ACHN (cell line): Measurements from ENCODE around the gene TRIP10.
A peak's percentile ranks its signal among the peaks of the same experiment; 100 is the strongest.
"Not testable (repeated sequence)": the region's sequence is repeated elsewhere in the genome, so short reads cannot be mapped to it uniquely, and the experiment has no call there.

ENCODE experiments used
- DNase-seq: peaks from one replicate; pipeline ENCODE4 v3.0.0-alpha.2; 2015
- in situ Hi-C: cut with HindIII; loops from 2 replicates; pipeline ENCODE4 v1.10.0; 2017; ENCODE audit warnings: low sequenced_read_pairs, low pct_ligation_motif_present, low pct_unique_long_range_greater_than_20kb

TRIP10 gene

GRCh38 chr19:6754136-6754535 is 14.7 kb downstream of the TRIP10 start:
- in situ Hi-C loops = no loop called here
- no peak for DNase-seq

DNA sequence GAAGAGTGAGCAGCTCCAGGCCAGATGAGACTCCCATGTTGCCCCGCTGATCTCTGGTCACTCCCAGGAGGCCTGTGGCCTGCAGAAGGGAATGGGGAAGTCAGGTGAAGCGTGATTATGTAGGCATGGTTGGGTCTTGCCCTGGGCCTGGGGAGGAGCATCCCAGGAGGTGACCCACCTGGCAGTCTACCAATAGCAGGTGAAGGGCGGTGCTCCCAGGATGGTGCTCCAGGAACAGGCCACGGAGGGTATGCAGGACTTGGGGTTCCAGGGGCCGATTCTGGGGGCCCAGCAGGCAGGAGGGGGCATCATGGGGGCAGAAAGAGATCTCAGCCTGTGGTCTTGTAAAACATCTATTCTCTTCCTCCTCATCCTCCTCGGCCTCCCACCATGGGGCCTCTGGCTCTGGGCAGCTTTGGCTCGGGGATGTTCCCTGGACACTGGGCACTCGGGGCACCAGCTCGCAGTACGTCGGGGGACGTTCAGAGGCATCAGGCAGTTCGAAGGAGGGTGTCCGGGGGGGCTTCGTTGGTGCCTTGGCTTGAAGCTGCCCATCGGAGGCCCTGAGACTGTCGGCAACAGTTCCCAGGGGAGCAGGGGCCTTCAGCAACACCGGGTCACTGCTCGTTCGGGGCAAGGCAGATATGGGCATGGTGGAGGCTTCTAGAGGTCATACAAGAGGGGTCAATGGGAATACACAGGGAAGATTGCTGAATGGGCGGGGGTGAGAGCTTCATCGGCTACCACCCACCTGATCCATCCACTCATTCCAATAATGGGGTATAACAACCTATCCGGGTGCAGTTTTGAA is 15.4 kb downstream of the TRIP10 start:
- DNase-seq = no peak
- in situ Hi-C loops = no loop called here

DNA sequence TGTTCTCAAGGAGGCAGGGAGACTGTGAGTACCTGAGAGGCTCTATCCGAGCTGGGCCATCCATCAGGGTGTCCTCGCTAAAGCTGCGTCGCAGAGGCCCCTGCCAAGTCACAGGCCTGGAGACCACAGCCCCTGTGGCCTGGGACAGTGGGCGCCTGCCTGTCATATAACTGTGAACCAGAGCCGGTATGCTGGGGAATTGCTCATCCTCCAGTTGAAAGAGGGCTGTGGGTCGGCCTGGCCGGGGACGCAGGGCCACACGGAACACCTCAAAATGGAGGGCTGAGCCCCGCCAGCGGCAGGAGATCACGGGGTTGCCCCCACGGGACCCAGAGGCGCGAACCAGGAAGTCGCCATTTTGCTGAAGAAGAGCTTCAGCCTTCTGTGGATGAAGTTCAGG is 21.1 kb downstream of the TRIP10 start:
- DNase-seq = no peak
- in situ Hi-C loops = no loop called here

- in situ Hi-C loops = no loop called here
These were observed 21.7 kb downstream of the TRIP10 start for GRCh38 chr19:6761053-6761676.

DNA sequence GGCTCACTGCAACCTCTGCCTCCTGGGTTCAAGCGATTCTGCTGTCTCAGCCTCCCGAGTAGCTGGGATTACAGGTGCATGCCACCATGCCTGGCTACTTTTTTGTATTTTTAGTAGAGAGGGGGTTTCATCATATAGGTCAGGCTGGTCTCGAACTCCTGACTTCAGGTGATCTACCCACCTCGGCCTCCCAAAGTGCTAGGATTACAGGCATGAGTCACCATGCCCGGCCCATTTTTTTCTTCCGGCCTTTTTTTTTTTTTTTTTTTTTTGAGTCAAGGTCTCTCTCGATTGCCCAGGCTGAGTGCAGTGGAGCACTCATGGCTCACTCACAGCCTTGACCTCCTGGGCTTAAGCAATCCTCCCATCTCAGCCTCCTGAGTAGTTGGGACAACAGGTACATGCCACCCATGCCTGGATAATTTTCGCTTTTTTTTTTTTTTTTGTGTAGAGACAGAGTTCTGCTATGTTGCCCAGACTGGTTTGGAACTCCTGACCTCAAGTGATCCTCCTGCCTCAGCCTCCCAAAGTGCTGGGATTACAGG is 22.8 kb downstream of the TRIP10 start:
- DNase-seq, in situ Hi-C loops: not testable (repeated sequence)

More at GRCh38 chr19:6761053-6761676, 21.7 kb downstream of the TRIP10 start:
- DNase-seq = no peak

DNA sequence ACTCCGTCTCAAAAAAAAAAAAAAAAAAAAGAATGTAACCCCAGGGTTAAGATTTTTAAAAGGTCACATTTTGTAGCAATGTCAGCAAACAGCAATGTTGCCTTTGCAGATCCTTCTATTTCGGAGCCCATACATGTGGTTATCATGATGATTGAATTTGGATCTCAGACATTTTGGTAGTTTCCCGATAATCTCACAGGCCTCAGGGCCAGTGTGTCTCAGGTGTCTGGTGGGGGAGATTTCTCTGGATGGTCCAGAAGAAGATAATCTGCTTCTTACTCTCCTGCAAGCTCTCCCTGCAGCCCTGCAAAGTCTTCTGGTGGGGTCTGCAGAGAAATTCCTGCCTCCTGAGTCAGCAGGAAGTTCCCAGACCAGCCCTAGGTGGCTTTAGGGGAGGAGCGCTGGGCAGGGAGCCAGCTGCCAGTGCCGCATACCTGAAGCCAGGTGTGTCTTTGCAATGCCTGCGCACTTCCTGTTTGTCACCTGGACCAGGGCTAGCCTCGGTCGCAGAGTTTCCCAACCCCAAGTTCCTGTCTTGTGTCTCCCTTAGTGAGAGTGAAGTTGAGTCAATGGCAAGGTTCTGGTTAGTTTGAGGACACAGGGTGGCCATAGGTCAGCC is 26.4 kb downstream of the TRIP10 start:
- DNase-seq = peak; percentile 43

GRCh38 chr19:6766357-6767080 is 27.0 kb downstream of the TRIP10 start:
- in situ Hi-C loops = no loop called here
- DNase-seq = peak; percentile 24

More for the DNA sequence above, 26.4 kb downstream of the TRIP10 start:
- in situ Hi-C loops = no loop called here

DNA sequence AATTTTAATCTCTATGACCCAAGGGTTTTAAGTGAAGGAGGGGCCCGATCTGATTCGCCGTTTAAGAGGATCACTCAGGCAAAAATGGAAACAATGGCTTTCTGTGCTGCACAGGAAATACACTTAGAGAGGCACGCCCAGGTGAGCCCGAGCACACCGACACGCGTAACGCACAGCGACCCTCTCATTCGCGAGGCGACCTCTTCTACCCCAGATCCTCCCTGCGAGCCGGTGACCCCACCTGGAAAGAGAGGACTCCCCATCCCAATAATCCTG is 27.5 kb downstream of the TRIP10 start:
- DNase-seq = no peak
- in situ Hi-C loops = no loop called here

DNA sequence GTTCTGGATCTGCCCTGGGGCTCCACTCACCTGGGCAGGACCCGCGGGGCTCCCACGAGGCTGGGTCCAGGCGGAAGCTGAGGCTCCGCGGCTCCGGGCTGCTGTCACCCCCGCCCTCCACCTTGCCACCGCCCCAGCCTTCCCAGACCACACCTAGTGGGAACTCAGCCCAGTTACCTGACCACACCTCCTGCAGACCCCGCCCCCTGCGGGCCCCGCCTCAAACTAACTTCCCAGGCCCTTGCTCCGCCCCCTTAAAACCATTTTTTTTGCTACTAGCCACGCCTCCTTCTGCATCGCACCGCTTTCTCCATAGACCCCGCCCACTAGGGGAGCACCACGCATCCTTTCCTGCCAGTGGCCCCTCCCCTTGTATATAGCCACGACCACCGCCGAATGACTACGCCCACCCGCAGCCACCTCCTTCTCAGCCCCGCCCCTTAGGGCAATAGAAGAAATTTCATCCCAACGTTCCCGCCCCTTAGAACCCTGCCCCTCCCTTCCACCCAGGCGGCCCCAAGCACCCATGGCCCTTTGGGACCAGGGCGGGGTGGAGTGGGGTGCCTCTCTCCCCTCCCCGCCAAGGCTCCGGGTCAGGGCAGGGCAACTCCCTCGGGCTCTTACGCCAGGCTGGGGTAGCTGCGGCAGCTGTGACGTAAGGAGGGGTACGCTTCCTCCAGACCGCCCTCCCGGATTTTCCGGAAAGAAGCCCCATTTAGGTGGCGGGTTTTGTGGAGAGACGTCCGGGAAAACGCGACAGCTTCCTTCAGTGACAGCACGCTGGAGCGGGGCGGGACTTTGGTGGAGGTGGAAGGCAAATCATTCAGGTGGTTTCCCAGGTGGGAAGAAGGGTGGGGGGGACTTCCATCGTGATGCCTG is 28.1 kb downstream of the TRIP10 start, which contains the start of gene SH2D3A:
Gene SH2D3A (minus strand): TSS at position 79 of the 879 bp plus-strand sequence. CDS start 3,687 bp downstream, outside the sequence.
- in situ Hi-C loops = no loop called here
- peak; percentile 74 for DNase-seq

GRCh38 chr19:6768236-6768785 is 28.8 kb downstream of the TRIP10 start:
- no peak for DNase-seq
- in situ Hi-C loops = no loop called here

DNA sequence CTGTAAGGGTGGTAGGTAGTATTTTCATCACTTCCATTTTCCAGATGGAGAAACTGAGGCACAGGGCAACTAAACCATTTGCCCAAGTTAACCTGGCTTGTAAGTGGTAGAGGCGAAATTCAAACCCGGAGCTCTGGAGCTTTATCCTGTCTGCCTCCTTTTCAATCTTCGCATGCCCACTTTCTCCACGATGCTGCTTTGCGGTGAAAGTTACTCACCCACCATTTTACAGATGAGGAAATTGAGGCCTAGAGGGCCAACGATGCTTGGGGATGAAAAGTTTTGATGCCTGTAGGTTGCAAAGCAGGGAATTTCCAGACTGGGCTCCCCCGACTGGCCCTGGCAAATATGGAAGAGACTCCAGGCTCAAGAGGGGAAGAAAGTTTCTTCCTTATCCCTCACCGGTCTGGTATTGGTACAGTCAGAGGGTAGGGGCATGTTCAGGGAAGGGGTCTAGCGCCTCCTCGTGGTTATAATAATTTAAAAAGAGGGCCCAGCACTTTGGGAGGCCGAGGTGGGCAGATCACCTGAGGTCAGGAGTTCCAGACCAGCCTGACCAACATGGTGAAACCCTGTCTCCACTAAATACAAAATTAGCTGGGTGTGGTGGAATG is 29.6 kb downstream of the TRIP10 start:
- peak; percentile 25 for DNase-seq
- in situ Hi-C loops = no loop called here

GRCh38 chr19:6771648-6772027 is 32.2 kb downstream of the TRIP10 start:
- in situ Hi-C loops, DNase-seq: not testable (repeated sequence)

DNA sequence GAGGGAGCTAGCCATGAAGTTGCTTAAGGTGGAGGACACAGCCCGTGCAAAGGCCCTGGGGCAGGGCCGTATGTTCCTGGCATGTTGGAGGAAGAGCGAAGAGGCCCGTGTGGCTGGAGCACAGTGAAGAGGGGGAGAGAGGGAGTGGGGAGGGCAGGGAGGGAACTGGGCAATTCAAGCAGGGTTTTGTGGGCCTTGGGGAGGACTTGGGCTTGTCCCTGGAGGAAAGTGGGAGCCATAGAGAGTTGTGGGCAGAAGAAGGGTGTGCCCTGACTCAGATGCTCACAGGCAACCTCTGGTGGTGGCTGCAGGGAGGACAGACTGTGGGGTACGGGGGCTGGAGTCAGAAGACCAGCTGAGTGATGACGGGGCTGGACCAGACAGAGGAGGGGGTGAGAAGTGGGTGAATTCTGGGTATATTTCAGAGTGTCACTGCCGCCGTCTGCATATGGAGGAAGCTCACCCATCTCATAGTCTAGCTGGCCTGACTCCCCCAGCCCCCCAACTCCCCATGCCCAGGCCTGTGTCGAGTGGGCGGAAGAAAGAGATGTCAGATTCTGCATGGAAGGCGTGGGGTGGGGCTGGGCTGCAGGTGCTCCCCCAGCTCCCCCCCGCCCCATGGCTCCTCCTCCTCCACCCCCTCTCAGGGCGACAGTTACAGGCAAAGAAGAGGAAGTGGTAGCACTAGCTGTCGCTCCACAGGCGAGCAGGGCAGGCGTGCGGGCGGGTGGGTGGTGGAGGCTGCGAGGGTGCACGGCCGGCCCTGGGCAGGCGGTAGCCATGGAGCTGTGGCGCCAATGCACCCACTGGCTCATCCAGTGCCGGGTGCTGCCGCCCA is 32.8 kb downstream of the TRIP10 start, which contains the start of gene VAV1:
Gene VAV1 (plus strand): TSS at position 681 of the 838 bp plus-strand sequence. CDS start 100 bp downstream, at position 781.
- in situ Hi-C loops = no loop called here
- DNase-seq = no peak

GRCh38 chr19:6772866-6773322 is 33.4 kb downstream of the TRIP10 start:
- DNase-seq = no peak
- in situ Hi-C loops = no loop called here

- no peak for DNase-seq
- in situ Hi-C loops = no loop called here
These were observed 33.9 kb downstream of the TRIP10 start for GRCh38 chr19:6773323-6773931.
